Ovary (tissue), 3 donors: Measurements from ENCODE around the gene ZNF426.

Source experiments
- EP300 ChIP-seq: sonication (generic); formaldehyde crosslinking; IDR thresholded peaks from one replicate; pipeline ENCODE4 v1.6.1; 2017; ENCODE audit warnings: antibody characterized with exemption
- POLR2A ChIP-seq: fragments of 450-650 bp; IDR thresholded peaks from one replicate; pipeline ENCODE4 v1.6.1; 2017; ENCODE audit warnings: antibody characterized with exemption, mild to moderate bottlenecking, moderate library complexity
- TF ChIP-seq, protein P1 (sequence below), 3 donors: fragments of 450-650 bp in 2 of 3; fragments of 200-600 bp in 1 of 3; IDR thresholded peaks; one replicate each; pipeline versions ENCODE4 v1.5.1 to v1.8.0; 2016 to 2022; ENCODE audit warnings: antibody characterized with exemption in 3 of 3, mild to moderate bottlenecking in 1 of 3
- donor health status: DM: no; HTN: no; CAD: no.

DNA sequence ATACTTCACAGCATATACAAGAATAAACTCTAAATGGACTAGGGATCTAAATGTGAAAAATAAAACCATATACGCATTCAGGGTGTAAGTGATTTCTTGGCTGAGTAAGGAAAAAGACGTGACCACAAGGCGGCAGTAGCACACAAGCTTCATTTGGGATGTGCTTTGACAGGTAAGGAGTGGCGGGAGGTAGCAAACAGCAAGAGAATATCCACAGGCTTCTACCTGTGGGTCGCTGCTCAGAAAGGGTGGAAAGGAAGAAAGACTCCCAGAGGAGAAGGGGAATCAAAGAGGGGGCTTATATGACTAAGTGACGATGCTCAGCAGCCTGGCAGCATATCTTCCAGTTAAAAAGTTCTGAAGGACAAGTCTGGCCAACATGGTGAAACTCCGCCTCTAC, 48.3 kb upstream of the ZNF426 start:
- TF ChIP-seq, protein P1, sequence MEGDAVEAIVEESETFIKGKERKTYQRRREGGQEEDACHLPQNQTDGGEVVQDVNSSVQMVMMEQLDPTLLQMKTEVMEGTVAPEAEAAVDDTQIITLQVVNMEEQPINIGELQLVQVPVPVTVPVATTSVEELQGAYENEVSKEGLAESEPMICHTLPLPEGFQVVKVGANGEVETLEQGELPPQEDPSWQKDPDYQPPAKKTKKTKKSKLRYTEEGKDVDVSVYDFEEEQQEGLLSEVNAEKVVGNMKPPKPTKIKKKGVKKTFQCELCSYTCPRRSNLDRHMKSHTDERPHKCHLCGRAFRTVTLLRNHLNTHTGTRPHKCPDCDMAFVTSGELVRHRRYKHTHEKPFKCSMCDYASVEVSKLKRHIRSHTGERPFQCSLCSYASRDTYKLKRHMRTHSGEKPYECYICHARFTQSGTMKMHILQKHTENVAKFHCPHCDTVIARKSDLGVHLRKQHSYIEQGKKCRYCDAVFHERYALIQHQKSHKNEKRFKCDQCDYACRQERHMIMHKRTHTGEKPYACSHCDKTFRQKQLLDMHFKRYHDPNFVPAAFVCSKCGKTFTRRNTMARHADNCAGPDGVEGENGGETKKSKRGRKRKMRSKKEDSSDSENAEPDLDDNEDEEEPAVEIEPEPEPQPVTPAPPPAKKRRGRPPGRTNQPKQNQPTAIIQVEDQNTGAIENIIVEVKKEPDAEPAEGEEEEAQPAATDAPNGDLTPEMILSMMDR (IDR thresholded peaks at IDR 0.05), result peak in 2 of 3 donors; percentile 14 to 41
- TF ChIP-seq POLR2A (no peak), EP300 (no peak)
